ENCODE measurements around the gene APOL1. TPM values are rescaled to one million over a fixed set of nuclear protein-coding genes. Genes with fewer than 3 reads are reported as not detected.

Gene APOL1
- total and polyA plus RNA-seq, 2 donors (not counting 1 experiment from before 2014, with no cell fraction given): 3.3 to 11.2 TPM

DNA sequence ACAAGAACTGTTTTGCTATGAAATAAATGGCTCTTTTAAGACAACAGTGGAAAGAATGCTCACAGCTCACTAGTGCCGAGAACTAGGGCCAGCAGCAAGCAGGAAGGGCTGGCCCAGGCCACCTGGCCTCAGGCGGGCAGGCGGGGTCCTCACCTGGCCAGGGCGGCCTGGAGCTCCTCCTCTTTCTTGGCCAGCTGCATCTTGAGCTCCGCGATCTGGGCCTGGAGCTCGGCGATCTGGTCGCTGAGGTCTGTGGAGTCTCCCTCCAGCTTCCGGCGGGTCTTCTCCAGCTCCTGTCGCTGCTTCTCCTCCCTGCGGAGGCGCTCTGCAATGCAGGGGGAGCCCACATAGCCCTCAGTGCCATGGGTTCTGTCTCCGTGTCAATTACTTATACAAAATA lies 43.8 kb downstream of the APOL1 start:
- 98% methylated on average over 15 of the region's 15 CpGs for WGBS (ENCODE audit: insufficient coverage)
- no peak overlapping the region for H2AFZ ChIP-seq (ENCODE audit: insufficient read depth, low read depth, low read length, poor library complexity, severe bottlenecking)
- Mint-ChIP-seq H3K9me3 (ENCODE audit: insufficient read depth) (no peaks in the 10 kb centered on the region), H3K4me1 (peaks cover 5% of the 10 kb centered on the region), H3K27ac (no peak overlapping the region), H3K4me3 (no peak overlapping the region), H3K27me3 (no peaks in the 10 kb centered on the region)
- H3K27ac ChIP-seq (ENCODE audit: low read length in 2 of 2): no peak overlapping the region
- H4K20me1 ChIP-seq (ENCODE audit: control insufficient read depth, insufficient read depth, low read length, poor library complexity, severe bottlenecking): peaks cover 99% of the 10 kb centered on the region
- ChIA-PET CTCF (interaction anchor here (2.9 to 24.9 kb wide), 2 partner anchors 10 to 183 kb away, joined by 10 to 607 read pairs; partner anchors contain the start of gene TXN2), POLR2A (interaction anchor here (0.6 kb wide), 1 partner anchor 89 kb away, joined by 3 read pairs; no protein-coding TSS in a partner anchor)
- H3K4me1 ChIP-seq (ENCODE audit: control insufficient read depth in 2 of 2, insufficient read depth in 2 of 2, low read length in 2 of 2): peaks cover 0 to 3% of the 10 kb centered on the region in 2 donors
- H3K27me3 ChIP-seq (replicated peaks in 1 of 4; ENCODE audit: control extremely low read depth in 1 of 4, control insufficient read depth in 3 of 4, insufficient read depth in 4 of 4, low read length in 3 of 4): no peaks in the 10 kb centered on the region
- ATAC-seq (ENCODE audit: low read depth): no peak
- no peak for TF ChIP-seq EZH2 (IDR thresholded peaks at IDR 0.05; ENCODE audit: borderline replicate concordance, insufficient read depth, low read depth, low read length, poor library complexity, severe bottlenecking)
- H3K4me3 ChIP-seq (ENCODE audit: control extremely low read depth in 1 of 5, extremely low read depth in 1 of 5, insufficient read depth in 1 of 5, low read depth in 2 of 5, low read length in 4 of 5): no peak overlapping the region
- H3K79me2 ChIP-seq (ENCODE audit: control insufficient read depth, insufficient read depth, low read length): peaks cover 62% of the 10 kb centered on the region
- peaks cover 0 to 11% (median 0%) of the 10 kb centered on the region in 3 donors for H3K9me3 ChIP-seq (ENCODE audit: control extremely low read depth in 1 of 3, control insufficient read depth in 2 of 3, insufficient read depth in 1 of 3, low read length in 2 of 3)
- no peak overlapping the region for H3K4me2 ChIP-seq (replicated peaks; ENCODE audit: low read depth, low read length, poor library complexity, severe bottlenecking)
- H3K9ac ChIP-seq (ENCODE audit: low read length): no peak overlapping the region
- intact Hi-C loops (cut with micrococcal nuclease): no loop called here
- no peak for DNase-seq
- peaks cover 1 to 100% of the 10 kb centered on the region in 2 experiments for H3K36me3 ChIP-seq (replicated peaks in 1 of 2; ENCODE audit: control extremely low read depth in 1 of 2, control insufficient read depth in 1 of 2, extremely low read depth in 1 of 2, insufficient read depth in 2 of 2, low read length in 1 of 2)

GRCh38 chr22:36297568-36297967 lies 44.6 kb downstream of the APOL1 start:
- Histone ChIP-seq H3K27ac (ENCODE audit: low read length in 2 of 2) (no peak overlapping the region), H3K79me2 (ENCODE audit: control insufficient read depth, insufficient read depth, low read length) (peaks cover 55% of the 10 kb centered on the region), H3K36me3 (replicated peaks in 1 of 2; ENCODE audit: control extremely low read depth in 1 of 2, control insufficient read depth in 1 of 2, extremely low read depth in 1 of 2, insufficient read depth in 2 of 2, low read length in 1 of 2) (peaks cover 1 to 100% of the 10 kb centered on the region in 2 experiments), H4K20me1 (ENCODE audit: control insufficient read depth, insufficient read depth, low read length, poor library complexity, severe bottlenecking) (peaks cover 98% of the 10 kb centered on the region), H3K4me1 (ENCODE audit: control insufficient read depth in 2 of 2, insufficient read depth in 2 of 2, low read length in 2 of 2) (peaks cover 0 to 4% of the 10 kb centered on the region in 2 donors), H3K27me3 (replicated peaks in 1 of 4; ENCODE audit: control extremely low read depth in 1 of 4, control insufficient read depth in 3 of 4, insufficient read depth in 4 of 4, low read length in 3 of 4) (no peaks in the 10 kb centered on the region), H3K4me2 (replicated peaks; ENCODE audit: low read depth, low read length, poor library complexity, severe bottlenecking) (no peak overlapping the region), H3K9me3 (ENCODE audit: control extremely low read depth in 1 of 3, control insufficient read depth in 2 of 3, insufficient read depth in 1 of 3, low read length in 2 of 3) (peaks cover 0 to 2% (median 0%) of the 10 kb centered on the region in 3 donors), H2AFZ (ENCODE audit: insufficient read depth, low read depth, low read length, poor library complexity, severe bottlenecking) (no peak overlapping the region), H3K9ac (ENCODE audit: low read length) (no peak overlapping the region), H3K4me3 (ENCODE audit: control extremely low read depth in 1 of 5, extremely low read depth in 1 of 5, insufficient read depth in 1 of 5, low read depth in 2 of 5, low read length in 4 of 5) (no peak overlapping the region)
- no peaks in the 10 kb centered on the region for H3K9me3 Mint-ChIP-seq (ENCODE audit: insufficient read depth)
- intact Hi-C loops (cut with micrococcal nuclease): no loop called here
- H3K4me3 Mint-ChIP-seq: no peak overlapping the region
- H3K27me3 Mint-ChIP-seq: no peaks in the 10 kb centered on the region
- peaks cover 8% of the 10 kb centered on the region for H3K4me1 Mint-ChIP-seq
- ATAC-seq (ENCODE audit: low read depth) (no peak), DNase-seq (no peak)
- POLR2A ChIA-PET: interaction anchor here (0.9 kb wide), 1 partner anchor 9 kb away, joined by 3 read pairs; no protein-coding TSS in a partner anchor
- CTCF ChIA-PET: interaction anchor here (0.5 to 24.9 kb wide), 3 partner anchors 17 to 183 kb away, joined by 3 to 607 read pairs (median 5); partner anchors contain the start of gene TXN2
- WGBS (ENCODE audit: insufficient coverage): 99% methylated on average over 15 of the region's 19 CpGs
- no peak overlapping the region for H3K27ac Mint-ChIP-seq
- TF ChIP-seq CTCF (IDR thresholded peaks at IDR 0.05) (no peak), EZH2 (IDR thresholded peaks at IDR 0.05; ENCODE audit: borderline replicate concordance, insufficient read depth, low read depth, low read length, poor library complexity, severe bottlenecking) (no peak)

All from B cell (primary cell).